Choroid plexus epithelial cell (primary cell): ENCODE results near the gene MYDGF.

Experiments
- DNase-seq: peaks from one replicate; pipeline ENCODE4 v3.0.0-alpha.2; 2010; ENCODE audit warnings: low read depth
- H3K4me3 ChIP-seq: 2 replicates; pipeline ENCODE4 v1.5.1; 2011; ENCODE audit warnings: low read depth, mild to moderate bottlenecking, control low read depth, low read length, moderate library complexity
- CTCF ChIP-seq: conservative IDR thresholded peaks from 2 replicates; pipeline ENCODE4 v1.5.1; 2011; ENCODE audit warnings: low read depth, mild to moderate bottlenecking, control low read depth, inconsistent platforms, low read length, moderate library complexity

MYDGF gene

GRCh38 chr19:4641132-4641531 is 29.0 kb downstream of the MYDGF start:
- no peak for TF ChIP-seq CTCF
- DNase-seq = no peak

GRCh38 chr19:4640247-4641000 is 29.7 kb downstream of the MYDGF start:
- TF ChIP-seq CTCF = no peak
- H3K4me3 ChIP-seq = peak overlapping the region; percentile 84

More at GRCh38 chr19:4641132-4641531, 29.0 kb downstream of the MYDGF start:
- no peak overlapping the region for H3K4me3 ChIP-seq

GRCh38 chr19:4639531-4640246 is 30.5 kb downstream of the MYDGF start:
- TF ChIP-seq CTCF = no peak
- no peak for DNase-seq
- H3K4me3 ChIP-seq = peak overlapping the region; percentile 84

More at GRCh38 chr19:4640247-4641000, 29.7 kb downstream of the MYDGF start:
- no peak for DNase-seq

- no peak for TF ChIP-seq CTCF
- peak; percentile 97 for DNase-seq
- peak within 1 kb of the TSS; percentile 84 for H3K4me3 ChIP-seq
Measured at GRCh38 chr19:4638828-4639530, 31.2 kb downstream of the MYDGF start, which contains the start of gene TNFAIP8L1. TSS of gene TNFAIP8L1 (plus strand) at chr19:4639516. CDS start at chr19:4651870, 12,354 bp downstream.

- DNase-seq = no peak
- TF ChIP-seq CTCF = no peak
- H3K4me3 ChIP-seq = no peak overlapping the region
Measured at GRCh38 chr19:4638317-4638716, 31.8 kb downstream of the MYDGF start.

GRCh38 chr19:4636761-4637160 is 33.4 kb downstream of the MYDGF start:
- H3K4me3 ChIP-seq = no peak overlapping the region
- DNase-seq = no peak
- no peak for TF ChIP-seq CTCF
